GM19455 (cell line): ENCODE results near the gene CP.

Experiments used
- ATAC-seq: cut with Tn5 transposase; IDR thresholded peaks from one replicate; pipeline ENCODE4 v1.9.1; 2021; ENCODE audit not compliant: unreplicated experiment

CP gene

DNA sequence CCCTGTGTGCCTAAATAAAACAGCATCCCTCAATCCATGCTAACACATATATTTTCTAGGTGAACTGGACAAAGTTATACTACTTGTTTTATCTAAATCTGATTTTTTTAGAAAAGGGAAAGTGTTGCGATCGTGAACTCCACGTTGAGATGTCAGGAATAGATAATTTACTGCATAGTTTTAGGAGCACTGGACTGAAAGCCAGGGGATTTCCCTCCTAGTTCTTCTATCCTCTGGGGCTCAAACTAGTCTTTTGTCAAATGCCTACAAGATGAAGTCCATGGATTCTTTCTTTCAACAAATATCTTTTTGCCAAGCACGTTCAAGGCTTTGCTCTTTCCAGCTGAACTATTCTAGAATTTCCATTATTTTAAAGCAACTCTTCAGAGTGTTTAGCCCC, 92.8 kb downstream of the CP start:
- no peak for ATAC-seq

DNA sequence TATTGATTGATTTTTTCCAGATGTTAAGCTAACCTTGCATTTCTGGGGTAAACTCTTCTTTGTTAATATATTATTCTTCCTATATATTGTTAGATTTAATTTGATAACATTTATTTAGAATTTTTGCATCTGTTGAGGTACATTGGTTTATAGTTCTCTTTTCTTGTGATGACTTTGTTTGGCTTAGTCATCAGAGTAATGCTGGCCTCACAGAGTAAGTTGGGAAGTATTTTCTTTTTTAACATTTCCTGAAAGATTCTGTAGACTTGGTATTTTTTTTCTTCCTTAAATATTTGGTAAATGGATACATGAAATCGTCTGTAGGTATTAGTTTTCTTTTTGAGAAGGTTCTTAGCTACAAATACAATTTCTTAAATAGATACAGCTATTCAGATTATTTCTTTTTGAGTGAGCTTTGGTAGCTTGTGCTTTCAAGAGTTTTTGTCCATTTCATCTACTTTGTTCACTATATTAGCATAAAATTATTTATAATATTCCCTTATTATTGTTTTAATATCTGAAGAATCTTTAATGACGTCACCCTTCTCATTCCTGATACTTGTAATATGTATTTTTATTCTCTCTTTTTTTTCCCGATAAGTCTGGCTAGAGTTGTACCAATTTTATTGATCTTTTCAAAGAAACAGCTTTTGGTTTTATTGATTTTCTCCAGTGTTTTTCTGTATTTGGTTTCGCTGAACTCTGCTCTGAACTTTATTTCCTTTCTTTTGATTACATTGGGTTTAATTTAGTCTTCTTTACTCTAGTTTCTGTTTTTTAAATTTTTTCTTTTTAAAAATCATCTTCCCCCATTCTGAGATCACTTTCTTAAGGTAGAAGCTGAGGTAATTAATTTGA, 98.7 kb downstream of the CP start:
- ATAC-seq = no peak
